SK-N-MC (cell line): ENCODE data around the gene SREBF1.

Source experiments
- EZH2 ChIP-seq: fragments of 200-600 bp; sonication (generic); IDR thresholded peaks from one replicate; pipeline ENCODE4 v1.6.1; 2017; ENCODE audit warnings: antibody characterized with exemption
- FOXP2 ChIP-seq: optimal IDR thresholded peaks from 2 replicates; pipeline ENCODE3; 2011; ENCODE audit warnings: mild to moderate bottlenecking, moderate library complexity; ENCODE audit not compliant: insufficient read depth; ENCODE audit errors: extremely low read length, control extremely low read depth
- POLR2AphosphoS5 ChIP-seq: IDR thresholded peaks from 2 replicates; pipeline ENCODE4 v1.6.1; 2012; ENCODE audit warnings: mild to moderate bottlenecking, low read depth, low read length, borderline replicate concordance

GRCh38 chr17:17853811-17854447 lies 17.1 kb upstream of the SREBF1 start:
- TF ChIP-seq POLR2AphosphoS5 (no peak), EZH2 (no peak), FOXP2 (no peak)
